Measurements from ENCODE around the gene ATOSA. TPM values are rescaled to one million over a fixed set of nuclear protein-coding genes. Genes with fewer than 3 reads are reported as not detected.

ATOSA gene, protein sequence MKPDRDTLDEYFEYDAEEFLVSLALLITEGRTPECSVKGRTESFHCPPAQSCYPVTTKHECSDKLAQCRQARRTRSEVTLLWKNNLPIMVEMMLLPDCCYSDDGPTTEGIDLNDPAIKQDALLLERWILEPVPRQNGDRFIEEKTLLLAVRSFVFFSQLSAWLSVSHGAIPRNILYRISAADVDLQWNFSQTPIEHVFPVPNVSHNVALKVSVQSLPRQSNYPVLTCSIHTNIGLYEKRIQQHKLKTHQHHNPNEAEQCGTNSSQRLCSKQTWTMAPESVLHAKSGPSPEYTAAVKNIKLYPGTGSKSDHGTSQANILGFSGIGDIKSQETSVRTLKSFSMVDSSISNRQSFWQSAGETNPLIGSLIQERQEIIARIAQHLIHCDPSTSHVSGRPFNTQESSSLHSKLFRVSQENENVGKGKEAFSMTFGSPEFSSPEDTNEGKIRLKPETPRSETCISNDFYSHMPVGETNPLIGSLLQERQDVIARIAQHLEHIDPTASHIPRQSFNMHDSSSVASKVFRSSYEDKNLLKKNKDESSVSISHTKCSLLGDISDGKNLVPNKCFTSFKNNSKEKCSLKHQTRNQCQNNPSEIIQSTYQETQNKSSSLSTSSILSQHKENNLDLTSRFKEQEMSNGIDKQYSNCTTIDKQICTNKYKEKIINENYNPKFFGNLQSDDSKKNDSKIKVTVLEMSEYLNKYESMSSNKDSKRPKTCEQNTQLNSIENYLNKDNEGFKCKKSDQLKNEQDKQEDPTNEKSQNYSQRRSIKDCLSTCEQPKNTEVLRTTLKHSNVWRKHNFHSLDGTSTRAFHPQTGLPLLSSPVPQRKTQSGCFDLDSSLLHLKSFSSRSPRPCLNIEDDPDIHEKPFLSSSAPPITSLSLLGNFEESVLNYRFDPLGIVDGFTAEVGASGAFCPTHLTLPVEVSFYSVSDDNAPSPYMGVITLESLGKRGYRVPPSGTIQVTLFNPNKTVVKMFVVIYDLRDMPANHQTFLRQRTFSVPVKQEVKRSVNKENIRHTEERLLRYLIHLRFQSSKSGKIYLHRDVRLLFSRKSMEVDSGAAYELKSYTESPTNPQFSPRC
- 10 to 100 TPM; 45.0 to 45.4 TPM for total RNA-seq

DNA sequence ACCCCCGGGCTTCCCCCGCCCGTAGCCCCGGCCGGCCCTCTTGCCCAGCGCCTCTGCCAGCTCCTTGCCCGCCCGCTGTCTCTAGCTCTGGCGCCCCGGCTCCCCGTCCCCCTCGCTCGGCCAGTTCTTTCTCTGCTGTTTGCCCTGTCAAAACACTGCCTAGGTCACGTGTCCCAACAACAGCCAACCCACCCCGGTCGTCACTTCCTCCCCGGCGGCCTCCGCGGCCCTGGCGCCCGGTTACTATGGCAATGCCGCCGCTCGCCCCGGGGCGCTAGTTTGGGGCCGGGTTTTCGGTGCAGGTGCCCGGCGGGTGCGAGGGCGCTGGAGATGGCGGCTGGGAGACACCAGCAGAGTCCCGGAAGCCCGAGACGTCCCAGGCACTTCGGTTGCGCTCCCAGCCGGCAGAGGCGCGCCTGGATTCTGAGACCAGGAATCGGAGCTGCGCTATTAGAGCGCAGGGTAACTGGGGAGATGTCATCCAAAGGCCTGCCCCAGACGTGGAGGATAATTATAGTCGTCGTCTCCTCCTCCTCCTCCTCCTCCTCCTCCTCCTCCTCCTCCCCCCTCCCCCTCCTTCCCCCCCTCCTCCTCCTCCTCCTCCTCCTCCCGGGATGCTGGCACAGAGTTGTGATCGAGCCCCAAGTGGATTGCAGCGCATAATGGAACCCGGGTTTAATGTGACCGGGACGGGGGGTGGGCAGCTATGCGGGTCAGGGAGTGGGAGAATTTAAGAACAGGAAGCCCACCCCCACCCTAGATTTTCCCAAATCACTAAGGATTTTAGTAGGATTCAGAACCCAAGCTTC, at the start of gene ATOSA:
ATOSA (minus strand) TSS at position 157 of the 809 bp plus-strand sequence. CDS start 1,367 bp downstream, outside the sequence.

Other genes with a start within 250 kb of the ATOSA start
- 10 to 100 TPM; 23.8 to 25.5 TPM for gene MYO5A, start 150.5 kb downstream of the ATOSA start, total RNA-seq
- gene ARPP19, start 110.4 kb downstream of the ATOSA start, total RNA-seq, result 100 to 1,000 TPM; 136 to 147 TPM
- not detected for gene ONECUT1, start 110.9 kb upstream of the ATOSA start, total RNA-seq